ENCODE data around the gene HOXA7. TPM values are rescaled to one million over a fixed set of nuclear protein-coding genes. Genes with fewer than 3 reads are reported as not detected.

Gene HOXA7
- total and polyA plus RNA-seq, 2 donors (not counting 1 experiment from before 2014, with no cell fraction given): 0.37 TPM; not detected in 1

GRCh38 chr7:27111751-27112277, 44.7 kb downstream of the HOXA7 start:
- WGBS (ENCODE audit: insufficient coverage): no CpG with 5 or more reads among the region's 4 CpGs
- H3K9me3 Mint-ChIP-seq (ENCODE audit: insufficient read depth): no peaks in the 10 kb centered on the region
- peaks cover 8% of the 10 kb centered on the region for H3K27me3 Mint-ChIP-seq
- H3K27ac ChIP-seq (ENCODE audit: low read length in 2 of 2): no peak overlapping the region
- H3K36me3 ChIP-seq (replicated peaks in 1 of 2; ENCODE audit: control extremely low read depth in 1 of 2, control insufficient read depth in 1 of 2, extremely low read depth in 1 of 2, insufficient read depth in 2 of 2, low read length in 1 of 2): no peaks in the 10 kb centered on the region
- H3K79me2 ChIP-seq (ENCODE audit: control insufficient read depth, insufficient read depth, low read length): no peaks in the 10 kb centered on the region
- no peak overlapping the region for H3K4me3 Mint-ChIP-seq
- TF ChIP-seq CTCF (IDR thresholded peaks at IDR 0.05): no peak
- H3K9me3 ChIP-seq (ENCODE audit: control extremely low read depth in 1 of 3, control insufficient read depth in 2 of 3, insufficient read depth in 1 of 3, low read length in 2 of 3): peaks cover 0 to 15% (median 0%) of the 10 kb centered on the region in 3 donors
- CTCF ChIA-PET: no interaction called here
- POLR2A ChIA-PET: no interaction called here
- no peak overlapping the region for H3K9ac ChIP-seq (ENCODE audit: low read length)
- H4K20me1 ChIP-seq (ENCODE audit: control insufficient read depth, insufficient read depth, low read length, poor library complexity, severe bottlenecking): no peaks in the 10 kb centered on the region
- no peak overlapping the region for H3K27ac Mint-ChIP-seq
- no peak for ATAC-seq (ENCODE audit: low read depth)
- intact Hi-C loops (cut with micrococcal nuclease): no loop called here
- H3K4me1 Mint-ChIP-seq: no peaks in the 10 kb centered on the region
- H3K4me3 ChIP-seq (ENCODE audit: control extremely low read depth in 1 of 5, extremely low read depth in 1 of 5, insufficient read depth in 1 of 5, low read depth in 2 of 5, low read length in 4 of 5): no peak overlapping the region
- peaks cover 0 to 3% (median 0%) of the 10 kb centered on the region in 4 experiments for H3K27me3 ChIP-seq (replicated peaks in 1 of 4; ENCODE audit: control extremely low read depth in 1 of 4, control insufficient read depth in 3 of 4, insufficient read depth in 4 of 4, low read length in 3 of 4)
- DNase-seq: no peak
- H2AFZ ChIP-seq (ENCODE audit: insufficient read depth, low read depth, low read length, poor library complexity, severe bottlenecking): no peak overlapping the region
- no peaks in the 10 kb centered on the region for H3K4me1 ChIP-seq (ENCODE audit: control insufficient read depth in 2 of 2, insufficient read depth in 2 of 2, low read length in 2 of 2)
- H3K4me2 ChIP-seq (replicated peaks; ENCODE audit: low read depth, low read length, poor library complexity, severe bottlenecking): no peak overlapping the region

- Mint-ChIP-seq H3K4me1 (no peaks in the 10 kb centered on the region), H3K9me3 (ENCODE audit: insufficient read depth) (no peaks in the 10 kb centered on the region), H3K27me3 (peaks cover 8% of the 10 kb centered on the region), H3K27ac (no peak overlapping the region), H3K4me3 (no peak overlapping the region)
- intact Hi-C loops (cut with micrococcal nuclease): no loop called here
- Histone ChIP-seq H3K9me3 (ENCODE audit: control extremely low read depth in 1 of 3, control insufficient read depth in 2 of 3, insufficient read depth in 1 of 3, low read length in 2 of 3) (peaks cover 0 to 21% (median 0%) of the 10 kb centered on the region in 3 donors), H3K4me1 (ENCODE audit: control insufficient read depth in 2 of 2, insufficient read depth in 2 of 2, low read length in 2 of 2) (no peaks in the 10 kb centered on the region), H3K27me3 (replicated peaks in 1 of 4; ENCODE audit: control extremely low read depth in 1 of 4, control insufficient read depth in 3 of 4, insufficient read depth in 4 of 4, low read length in 3 of 4) (peaks cover 0 to 3% (median 1%) of the 10 kb centered on the region in 4 experiments), H3K27ac (ENCODE audit: low read length in 2 of 2) (no peak overlapping the region), H4K20me1 (ENCODE audit: control insufficient read depth, insufficient read depth, low read length, poor library complexity, severe bottlenecking) (no peaks in the 10 kb centered on the region), H3K4me2 (replicated peaks; ENCODE audit: low read depth, low read length, poor library complexity, severe bottlenecking) (no peak overlapping the region), H3K36me3 (replicated peaks in 1 of 2; ENCODE audit: control extremely low read depth in 1 of 2, control insufficient read depth in 1 of 2, extremely low read depth in 1 of 2, insufficient read depth in 2 of 2, low read length in 1 of 2) (no peaks in the 10 kb centered on the region), H2AFZ (ENCODE audit: insufficient read depth, low read depth, low read length, poor library complexity, severe bottlenecking) (no peak overlapping the region), H3K4me3 (ENCODE audit: control extremely low read depth in 1 of 5, extremely low read depth in 1 of 5, insufficient read depth in 1 of 5, low read depth in 2 of 5, low read length in 4 of 5) (no peak overlapping the region), H3K9ac (ENCODE audit: low read length) (no peak overlapping the region), H3K79me2 (ENCODE audit: control insufficient read depth, insufficient read depth, low read length) (no peaks in the 10 kb centered on the region)
- 92% methylated on average over 4 of the region's 6 CpGs for WGBS (ENCODE audit: insufficient coverage)
- TF ChIP-seq CTCF (IDR thresholded peaks at IDR 0.05): no peak
- TF ChIP-seq EZH2 (IDR thresholded peaks at IDR 0.05; ENCODE audit: borderline replicate concordance, insufficient read depth, low read depth, low read length, poor library complexity, severe bottlenecking): no peak
- CTCF ChIA-PET: interaction anchor here (1.0 kb wide), 1 partner anchor 245 kb away, joined by 4 read pairs; no protein-coding TSS in a partner anchor
- ATAC-seq (ENCODE audit: low read depth): no peak
- POLR2A ChIA-PET: no interaction called here
- DNase-seq: no peak
Observed at GRCh38 chr7:27111042-27111750, 45.3 kb downstream of the HOXA7 start.

Measured in B cell (primary cell).